Osteoblast (primary cell): Measurements from ENCODE around the gene WDFY1. TPM values are rescaled to one million over a fixed set of nuclear protein-coding genes. Genes with fewer than 3 reads are reported as not detected.

Source experiments
- DNase-seq: peaks from one replicate; pipeline ENCODE4 v3.0.0; 2011; ENCODE audit warnings: low spot score, mixed read lengths; ENCODE audit not compliant: insufficient read length; ENCODE audit errors: missing footprints
- H2AFZ ChIP-seq: 2 replicates; pipeline ENCODE4 v1.6.0; 2011; ENCODE audit warnings: mild to moderate bottlenecking, low read length
- H3K27ac ChIP-seq: 2 replicates; pipeline ENCODE4 v1.5.1; 2011; ENCODE audit warnings: mild to moderate bottlenecking, low read depth, low read length, moderate library complexity
- H3K27me3 ChIP-seq: 2 replicates; pipeline ENCODE4 v1.6.0; 2012; ENCODE audit warnings: mild to moderate bottlenecking, control low read depth, inconsistent platforms, low read length, moderate library complexity; ENCODE audit not compliant: insufficient read depth
- H3K36me3 ChIP-seq: 2 replicates; pipeline ENCODE4 v1.5.1; 2011; ENCODE audit warnings: mild to moderate bottlenecking, low read length, control low read depth, moderate library complexity; ENCODE audit not compliant: insufficient read depth
- H3K4me1 ChIP-seq: 2 replicates; pipeline ENCODE4 v1.5.1; 2011; ENCODE audit warnings: mild to moderate bottlenecking, low read length, control low read depth, moderate library complexity; ENCODE audit not compliant: insufficient read depth
- H3K4me2 ChIP-seq: 2 replicates; pipeline ENCODE4 v1.6.0; 2011; ENCODE audit warnings: mild to moderate bottlenecking, low read length; ENCODE audit not compliant: insufficient read depth
- H3K4me3 ChIP-seq: fragments of 200-600 bp; sonication (generic); 3 replicates; pipeline ENCODE4 v1.5.1; 2012; ENCODE audit warnings: mild to moderate bottlenecking, low read length, inconsistent platforms; ENCODE audit not compliant: insufficient read depth
- H3K79me2 ChIP-seq: 2 replicates; pipeline ENCODE4 v1.6.0; 2012; ENCODE audit warnings: mild to moderate bottlenecking, low read length, control low read depth, inconsistent platforms; ENCODE audit not compliant: insufficient read depth
- H3K9me3 ChIP-seq: 2 replicates; pipeline ENCODE4 v1.5.1; 2011; ENCODE audit warnings: low read depth, low read length, control low read depth
- H4K20me1 ChIP-seq: 2 replicates; pipeline ENCODE4 v1.6.0; 2012; ENCODE audit warnings: mild to moderate bottlenecking, low read length, control low read depth; ENCODE audit not compliant: insufficient read depth
- CTCF ChIP-seq: IDR thresholded peaks from 2 replicates; pipeline ENCODE4 v1.5.1; 2011; ENCODE audit warnings: mild to moderate bottlenecking, low read depth, low read length, moderate library complexity; ENCODE audit errors: extremely low read depth
- total RNA-seq: library from RNA; depleted of rRNA; stranded (reverse); fragments of >200 nt; gene quantifications from 2 replicates; pipeline ENCODE4 v1.2.3, GENCODE V29; 2012

WDFY1 gene
- total RNA-seq, 1 donor, result 74.6 TPM

- no peak overlapping the region for H3K4me3 ChIP-seq
- no peak for TF ChIP-seq CTCF
- H2AFZ ChIP-seq, result no peak overlapping the region
- H3K4me1 ChIP-seq, result peaks cover 28% of the 10 kb centered on the region
- H3K4me2 ChIP-seq, result peak overlapping the region; percentile 7
- DNase-seq, result peak; percentile 82
- H3K36me3 ChIP-seq, result no peaks in the 10 kb centered on the region
- H4K20me1 ChIP-seq, result no peaks in the 10 kb centered on the region
- no peaks in the 10 kb centered on the region for H3K79me2 ChIP-seq
- peak overlapping the region; percentile 6 for H3K27ac ChIP-seq
- no peaks in the 10 kb centered on the region for H3K27me3 ChIP-seq
- no peaks in the 10 kb centered on the region for H3K9me3 ChIP-seq
These were observed 89.1 kb downstream of the WDFY1 start for GRCh38 chr2:223856021-223856420.

GRCh38 chr2:223855426-223855825, 89.7 kb downstream of the WDFY1 start:
- DNase-seq, result peak; percentile 66
- Histone ChIP-seq H3K79me2 (no peaks in the 10 kb centered on the region), H3K4me1 (peaks cover 22% of the 10 kb centered on the region), H3K27ac (peak overlapping the region; percentile 6), H3K4me3 (no peak overlapping the region), H4K20me1 (no peaks in the 10 kb centered on the region), H2AFZ (no peak overlapping the region), H3K27me3 (no peaks in the 10 kb centered on the region), H3K4me2 (no peak overlapping the region), H3K9me3 (no peaks in the 10 kb centered on the region), H3K36me3 (no peaks in the 10 kb centered on the region)
- TF ChIP-seq CTCF, result no peak

GRCh38 chr2:223854741-223855140, 90.4 kb downstream of the WDFY1 start:
- Histone ChIP-seq H3K36me3 (no peaks in the 10 kb centered on the region), H4K20me1 (no peaks in the 10 kb centered on the region), H3K9me3 (no peaks in the 10 kb centered on the region), H2AFZ (no peak overlapping the region), H3K4me1 (peaks cover 21% of the 10 kb centered on the region), H3K27me3 (no peaks in the 10 kb centered on the region), H3K4me3 (no peak overlapping the region), H3K4me2 (no peak overlapping the region), H3K79me2 (no peaks in the 10 kb centered on the region), H3K27ac (no peak overlapping the region)
- no peak for DNase-seq
- TF ChIP-seq CTCF, result no peak

- Histone ChIP-seq H3K27ac (peak overlapping the region; percentile 10), H3K79me2 (no peaks in the 10 kb centered on the region), H3K4me1 (peaks cover 21% of the 10 kb centered on the region), H3K36me3 (no peaks in the 10 kb centered on the region), H3K4me2 (no peak overlapping the region), H4K20me1 (no peaks in the 10 kb centered on the region), H3K4me3 (no peak overlapping the region), H2AFZ (no peak overlapping the region), H3K9me3 (no peaks in the 10 kb centered on the region), H3K27me3 (no peaks in the 10 kb centered on the region)
- no peak for DNase-seq
- no peak for TF ChIP-seq CTCF
These were observed 91.7 kb downstream of the WDFY1 start for GRCh38 chr2:223853425-223853837.
